ENCODE results near the gene JMJD1C.
A peak's percentile ranks its signal among the peaks of the same experiment; 100 is the strongest.

The JMJD1C gene

GRCh38 chr10:63145782-63146181, 320.0 kb downstream of the JMJD1C start:
- no peak overlapping the region for H3K4me3 ChIP-seq (ENCODE audit: low read length)
- no peak for TF ChIP-seq ZNF274 (IDR thresholded peaks at IDR 0.05; ENCODE audit: low read depth, low read length)

DNA sequence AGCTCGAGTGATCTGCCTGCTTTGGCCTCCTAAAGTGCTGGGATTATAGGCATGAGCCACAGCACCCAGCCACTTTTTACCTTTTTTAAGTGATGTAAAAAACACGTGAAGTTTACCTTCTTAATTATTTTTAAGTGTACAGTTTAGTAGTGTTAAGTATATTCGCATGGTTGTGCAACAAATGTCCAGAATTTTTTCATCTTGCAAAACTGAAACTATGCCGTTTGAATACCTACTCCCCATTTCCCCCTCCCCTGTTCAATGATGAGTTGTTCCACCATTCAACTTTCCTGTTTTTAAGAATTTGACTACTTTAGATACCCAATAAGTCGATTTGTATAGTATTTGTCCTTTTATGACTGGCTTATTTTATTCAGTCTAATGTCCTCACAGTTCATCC, 321.8 kb downstream of the JMJD1C start:
- no peak for TF ChIP-seq ZNF274 (IDR thresholded peaks at IDR 0.05; ENCODE audit: low read depth, low read length)
- H3K4me3 ChIP-seq (ENCODE audit: low read length): no peak overlapping the region

DNA sequence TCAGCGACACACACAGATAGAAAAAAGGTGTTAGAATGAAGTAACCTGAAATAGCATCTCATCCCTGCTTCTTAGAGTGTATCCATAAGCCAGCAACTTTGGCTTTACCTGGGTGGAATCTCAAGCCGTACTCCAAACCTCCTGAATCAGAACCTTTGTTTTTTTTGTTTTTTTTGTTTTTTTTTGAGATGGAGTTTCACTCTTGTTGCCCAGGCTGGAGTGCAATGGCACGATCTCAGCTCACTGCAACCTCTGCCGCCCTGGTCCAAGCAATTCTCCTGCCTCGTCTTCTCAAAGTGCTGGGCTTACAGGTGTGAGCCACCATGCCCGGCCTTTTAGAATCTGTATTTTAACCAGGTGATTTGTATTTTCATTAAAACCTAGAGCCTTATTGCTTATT, 323.6 kb downstream of the JMJD1C start:
- TF ChIP-seq ZNF274 (IDR thresholded peaks at IDR 0.05; ENCODE audit: low read depth, low read length): no peak
- H3K4me3 ChIP-seq (ENCODE audit: low read length): no peak overlapping the region

DNA sequence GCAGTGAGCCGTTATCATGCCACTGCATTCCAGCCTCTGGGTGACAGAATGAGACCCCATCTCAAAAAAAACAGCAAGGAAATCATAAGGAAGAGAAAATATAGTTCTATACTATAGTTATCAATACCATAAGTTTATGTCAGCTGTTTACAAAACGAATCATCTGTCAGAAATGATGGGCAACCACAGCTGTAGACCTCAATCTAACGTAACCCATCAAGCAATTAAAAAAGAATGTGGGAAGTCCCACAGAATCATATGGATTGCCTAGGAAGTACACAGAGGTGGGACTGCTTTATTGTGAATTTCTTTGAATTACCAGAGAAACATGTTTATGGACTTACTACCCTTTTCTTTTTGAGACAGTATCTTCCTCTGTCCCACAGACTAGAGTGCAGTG, 325.7 kb downstream of the JMJD1C start:
- no peak overlapping the region for H3K4me3 ChIP-seq (ENCODE audit: low read length)
- TF ChIP-seq ZNF274 (IDR thresholded peaks at IDR 0.05; ENCODE audit: low read depth, low read length): no peak

DNA sequence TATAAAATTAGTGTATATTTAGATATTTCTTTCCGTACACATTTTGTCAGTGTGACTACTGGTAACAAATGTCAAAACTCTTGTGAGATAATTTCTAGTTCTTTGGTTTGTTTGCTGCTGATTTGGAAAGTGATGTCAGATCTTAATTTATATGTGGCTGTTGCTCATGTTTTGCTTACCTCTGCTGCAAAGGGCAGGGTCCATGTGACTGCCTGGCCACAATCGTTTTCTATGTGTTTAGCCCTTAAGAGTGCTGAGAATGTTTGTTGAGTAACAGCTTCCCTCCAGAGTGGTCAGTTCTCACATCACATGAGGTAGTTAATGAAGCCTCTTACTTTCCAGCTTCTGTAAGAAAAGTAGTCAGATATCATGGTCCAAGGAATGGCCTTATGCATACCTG, 328.5 kb downstream of the JMJD1C start:
- no peak for TF ChIP-seq ZNF274 (IDR thresholded peaks at IDR 0.05; ENCODE audit: low read depth, low read length)
- H3K4me3 ChIP-seq (ENCODE audit: low read length): no peak overlapping the region

DNA sequence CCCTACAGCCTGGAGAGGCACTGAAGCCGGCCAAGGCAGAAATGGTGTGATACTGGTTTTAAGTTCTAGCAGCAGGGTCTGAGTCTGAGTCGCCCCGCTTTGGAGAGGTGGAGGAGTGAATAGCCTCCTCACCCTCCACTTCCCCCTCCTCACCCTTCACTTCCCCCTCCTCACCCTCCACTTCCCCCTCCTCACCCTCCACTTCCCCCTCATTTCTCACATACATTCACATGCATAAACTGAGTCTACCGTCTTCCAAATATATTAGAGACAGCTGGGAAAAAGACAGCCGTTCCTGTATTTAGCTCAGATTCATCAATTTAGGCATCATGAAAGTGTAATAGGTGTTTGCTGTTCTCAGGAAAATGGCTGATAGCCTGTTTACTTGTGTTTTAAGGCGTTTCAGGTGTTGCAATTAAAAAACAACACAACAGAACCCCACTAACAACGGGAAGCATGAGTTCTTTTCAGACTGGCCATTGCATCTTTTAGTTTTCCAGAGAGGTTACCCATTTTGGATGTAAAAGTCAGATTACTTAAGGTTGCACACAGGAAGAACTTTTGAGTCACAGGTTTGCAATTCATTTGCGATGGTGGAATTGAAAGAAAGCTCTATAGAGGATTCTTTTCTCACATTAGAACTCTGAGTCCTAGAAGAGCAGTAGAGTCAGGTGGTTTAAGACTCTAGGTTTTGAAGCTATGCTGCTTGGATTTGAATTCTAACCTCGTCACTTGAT, 331.8 kb downstream of the JMJD1C start:
- peak overlapping the region; percentile 84 for H3K4me3 ChIP-seq (ENCODE audit: low read length)
- TF ChIP-seq ZNF274 (IDR thresholded peaks at IDR 0.05; ENCODE audit: low read depth, low read length): no peak

GRCh38 chr10:63133056-63133820, 332.5 kb downstream of the JMJD1C start, which contains the start of gene NRBF2:
Gene NRBF2, plus strand, starts transcription at chr10:63133328. Its CDS starts 143 bp downstream, at chr10:63133471.
- no peak for TF ChIP-seq ZNF274 (IDR thresholded peaks at IDR 0.05; ENCODE audit: low read depth, low read length)
- peak within 1 kb of the TSS; percentile 84 for H3K4me3 ChIP-seq (ENCODE audit: low read length)

DNA sequence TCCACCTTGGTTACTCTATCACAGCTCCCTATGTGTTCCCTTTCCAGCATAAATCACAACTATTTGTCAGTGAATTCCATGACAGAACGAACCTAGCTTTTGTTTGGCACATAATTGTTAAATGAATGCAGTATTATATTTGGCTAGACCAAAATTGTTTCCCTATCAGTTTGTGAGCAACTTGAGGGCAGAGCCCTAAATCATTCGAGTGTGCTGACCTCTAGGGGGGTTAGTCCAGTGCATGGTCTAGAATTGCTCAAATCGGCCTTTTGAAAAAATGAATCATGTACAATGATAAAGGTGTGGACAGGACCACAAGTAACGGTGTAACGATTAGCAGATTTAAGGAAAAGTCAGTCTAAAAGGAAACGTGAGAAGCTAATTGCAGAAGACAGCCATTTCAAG, 333.1 kb downstream of the JMJD1C start:
- TF ChIP-seq ZNF274 (IDR thresholded peaks at IDR 0.05; ENCODE audit: low read depth, low read length): no peak
- H3K4me3 ChIP-seq (ENCODE audit: low read length): no peak overlapping the region; the same call in 1 of the 2 replicates

GRCh38 chr10:63129888-63130287, 335.9 kb downstream of the JMJD1C start:
- TF ChIP-seq ZNF274 (IDR thresholded peaks at IDR 0.05; ENCODE audit: low read depth, low read length): no peak
- H3K4me3 ChIP-seq (ENCODE audit: low read length): no peak overlapping the region

DNA sequence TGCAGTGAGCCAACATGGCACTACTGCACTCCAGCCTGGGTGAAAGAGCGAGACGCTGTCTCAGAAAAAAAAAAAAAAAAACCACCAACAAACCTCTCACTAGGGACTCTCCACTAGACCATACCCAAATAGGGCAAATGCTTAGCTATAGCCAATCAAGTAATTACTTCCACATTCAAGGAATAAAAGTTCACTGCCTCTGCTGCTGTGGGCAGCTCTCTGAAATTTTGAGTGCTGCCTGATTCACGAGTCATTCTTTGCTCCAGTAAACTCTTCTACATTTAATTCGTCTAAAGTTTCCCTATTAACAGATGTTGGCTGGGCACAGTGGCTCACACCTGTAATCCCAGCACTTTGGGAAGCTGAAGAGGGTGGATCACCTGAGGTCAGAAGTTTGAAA, 337.3 kb downstream of the JMJD1C start:
- no peak for TF ChIP-seq ZNF274 (IDR thresholded peaks at IDR 0.05; ENCODE audit: low read depth, low read length)
- H3K4me3 ChIP-seq (ENCODE audit: low read length): no peak overlapping the region

DNA sequence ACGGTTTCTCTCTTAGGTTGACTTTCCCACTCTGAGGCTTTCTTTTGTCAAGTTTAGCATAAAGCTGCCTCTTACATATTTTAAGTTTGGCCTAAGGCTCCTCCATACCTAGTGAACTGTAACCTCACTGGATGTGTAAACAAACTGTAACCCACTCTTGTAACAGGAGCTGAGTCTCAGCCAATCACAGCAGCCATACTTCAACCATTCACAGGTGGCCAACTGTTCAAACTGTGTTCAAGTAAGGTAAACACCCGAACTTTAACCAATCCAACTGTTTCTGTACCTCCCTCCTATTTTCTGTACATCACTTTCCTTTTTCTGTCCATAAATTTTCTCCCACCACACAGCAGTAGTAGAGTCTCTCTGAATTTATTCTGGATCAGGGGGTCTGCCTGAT, 340.3 kb downstream of the JMJD1C start:
- TF ChIP-seq ZNF274 (IDR thresholded peaks at IDR 0.05; ENCODE audit: low read depth, low read length): no peak
- H3K4me3 ChIP-seq (ENCODE audit: low read length): no peak overlapping the region

DNA sequence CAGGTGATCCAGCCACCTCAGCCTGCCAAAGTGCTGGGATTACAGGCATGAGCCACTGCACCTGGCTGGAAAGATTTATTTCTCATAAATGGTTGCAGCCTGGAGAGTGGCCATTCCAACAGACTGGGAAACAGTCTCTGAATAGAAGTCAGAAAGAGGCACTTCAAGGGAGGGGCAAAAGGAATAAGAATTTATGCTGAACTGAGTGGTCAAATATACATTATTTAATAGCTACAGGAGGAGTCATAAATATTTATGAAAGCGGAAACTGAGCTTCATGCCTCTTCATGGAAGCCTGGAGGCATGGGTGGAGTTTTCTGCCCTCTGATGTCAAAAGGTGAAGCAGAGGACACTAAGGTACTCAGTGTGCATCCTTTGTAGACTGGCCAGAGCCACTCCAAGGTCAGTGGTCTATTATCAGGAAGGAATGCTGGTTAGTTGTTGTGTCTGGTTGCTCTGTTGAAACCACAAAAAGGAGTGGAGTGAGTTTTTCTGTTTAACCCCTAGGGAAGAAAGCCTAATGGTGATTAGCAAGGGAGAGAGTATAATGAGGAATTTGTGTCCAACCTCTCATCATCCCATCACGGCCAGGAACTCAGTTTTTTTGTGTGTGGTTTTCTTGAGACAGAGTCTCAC, 341.9 kb downstream of the JMJD1C start:
- TF ChIP-seq ZNF274 (IDR thresholded peaks at IDR 0.05; ENCODE audit: low read depth, low read length): no peak
- no peak overlapping the region for H3K4me3 ChIP-seq (ENCODE audit: low read length)

DNA sequence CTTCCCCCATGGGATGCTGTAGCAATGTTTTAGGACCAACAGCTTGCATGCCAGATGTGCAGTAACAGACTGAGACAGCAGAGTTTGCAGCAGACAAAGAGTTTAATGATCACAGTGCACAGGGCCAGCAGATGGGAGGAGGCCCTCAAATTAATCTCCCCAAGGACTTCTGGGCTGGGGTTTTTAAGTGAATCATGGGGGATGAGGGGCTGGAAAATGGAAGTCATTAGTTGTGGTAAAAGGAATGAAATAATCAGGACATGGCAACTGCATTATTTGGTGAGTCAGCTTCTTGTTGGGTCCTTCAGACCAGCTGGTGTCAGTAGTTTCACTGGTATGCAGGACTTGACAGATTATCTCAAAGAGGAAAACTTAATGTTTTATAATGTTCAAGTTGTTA, 345.2 kb downstream of the JMJD1C start:
- H3K4me3 ChIP-seq (ENCODE audit: low read length): no peak overlapping the region

GRCh38 chr10:63119041-63119440, 346.7 kb downstream of the JMJD1C start:
- TF ChIP-seq ZNF274 (IDR thresholded peaks at IDR 0.05; ENCODE audit: low read depth, low read length): no peak
- H3K4me3 ChIP-seq (ENCODE audit: low read length): no peak overlapping the region

More for the DNA sequence above, 345.2 kb downstream of the JMJD1C start:
- TF ChIP-seq ZNF274 (IDR thresholded peaks at IDR 0.05; ENCODE audit: low read depth, low read length): no peak
